IPS DF 19.7 (cell line): ENCODE measurements around the gene PCSK5.
A peak's percentile ranks its signal among the peaks of the same experiment; 100 is the strongest.
"Not testable (repeated sequence)": the region's sequence is repeated elsewhere in the genome, so short reads cannot be mapped to it uniquely, and the experiment has no call there.

Experiments
- DNase-seq: peaks from one replicate; pipeline ENCODE4 v3.0.0-alpha.2; 2013; ENCODE audit warnings: low read depth, low spot score

The PCSK5 gene

DNA sequence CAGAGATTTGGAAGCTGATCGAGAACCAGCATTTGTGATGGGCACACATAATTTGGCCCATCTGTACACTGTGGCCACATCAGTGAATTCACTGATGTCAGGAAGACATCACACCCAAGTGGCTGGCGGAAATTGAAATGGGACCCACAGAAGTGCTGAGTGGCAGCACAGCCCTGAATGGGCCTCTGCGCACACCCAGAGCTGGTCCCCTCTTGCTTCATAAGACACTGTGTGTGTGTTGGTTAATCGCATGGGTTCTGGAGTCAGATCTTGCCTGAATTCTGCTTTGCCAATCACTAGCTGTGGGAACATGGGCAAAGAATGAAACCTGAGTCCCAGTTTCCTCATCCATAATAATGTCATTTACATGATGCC, 72.2 kb downstream of the PCSK5 start:
- no peak for DNase-seq

DNA sequence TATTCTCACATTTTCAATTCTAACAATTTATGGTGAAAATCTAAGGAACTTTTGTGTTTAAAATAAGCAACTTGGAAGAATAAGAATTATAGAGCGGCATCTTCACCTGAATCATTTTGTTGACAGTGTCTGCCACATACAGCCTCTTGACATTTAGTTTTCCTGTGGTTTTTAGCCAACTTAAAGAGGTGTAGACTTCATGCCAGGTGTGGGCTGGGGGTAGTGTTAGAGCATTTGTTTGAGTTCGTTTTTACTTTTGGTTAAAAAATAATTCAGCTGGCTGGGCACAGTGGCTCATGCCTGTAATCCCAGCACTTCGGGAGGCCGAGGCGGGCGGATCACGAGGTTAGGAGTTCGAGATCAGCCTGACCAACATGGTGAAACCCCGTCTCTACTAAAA, 72.8 kb downstream of the PCSK5 start:
- not testable (repeated sequence) for DNase-seq

DNA sequence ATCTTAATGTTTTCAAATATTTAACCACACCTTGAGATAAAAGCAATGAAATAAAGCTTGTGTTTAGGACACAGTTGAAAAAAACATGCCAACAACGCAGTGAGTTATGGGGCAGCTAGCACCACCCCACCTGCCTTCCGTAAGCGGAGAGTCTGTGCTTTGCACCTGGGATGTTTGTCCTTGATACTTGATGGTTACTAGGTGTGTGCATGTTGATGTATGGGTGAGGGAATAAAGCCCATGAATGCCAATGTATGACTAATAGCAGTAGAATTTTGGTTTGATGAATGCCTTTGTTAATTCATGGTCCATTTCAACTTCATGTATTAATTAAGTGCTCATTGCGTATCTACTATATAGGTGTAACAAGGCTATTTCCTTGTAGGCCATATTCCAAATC, 74.0 kb downstream of the PCSK5 start:
- peak; percentile 7 for DNase-seq

DNA sequence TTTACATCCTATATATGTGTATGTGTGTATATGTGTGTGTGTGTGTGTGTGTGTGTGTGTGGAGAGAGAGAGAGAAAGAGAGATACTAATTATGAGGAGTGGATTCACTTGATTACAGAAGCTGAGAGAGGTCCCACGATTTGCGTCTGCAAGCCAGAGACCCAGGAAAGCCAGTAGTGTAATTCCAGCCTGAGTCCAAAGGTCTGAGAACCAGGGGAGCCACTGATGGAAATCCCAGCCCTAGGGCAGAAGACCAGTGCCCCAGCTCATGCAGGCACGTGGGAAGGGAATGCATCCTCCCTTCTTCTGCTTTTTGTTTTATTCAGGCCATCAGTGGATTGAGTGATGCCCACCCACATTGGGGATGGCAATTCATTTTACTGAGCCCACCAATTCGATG, 74.8 kb downstream of the PCSK5 start:
- DNase-seq, result no peak

DNA sequence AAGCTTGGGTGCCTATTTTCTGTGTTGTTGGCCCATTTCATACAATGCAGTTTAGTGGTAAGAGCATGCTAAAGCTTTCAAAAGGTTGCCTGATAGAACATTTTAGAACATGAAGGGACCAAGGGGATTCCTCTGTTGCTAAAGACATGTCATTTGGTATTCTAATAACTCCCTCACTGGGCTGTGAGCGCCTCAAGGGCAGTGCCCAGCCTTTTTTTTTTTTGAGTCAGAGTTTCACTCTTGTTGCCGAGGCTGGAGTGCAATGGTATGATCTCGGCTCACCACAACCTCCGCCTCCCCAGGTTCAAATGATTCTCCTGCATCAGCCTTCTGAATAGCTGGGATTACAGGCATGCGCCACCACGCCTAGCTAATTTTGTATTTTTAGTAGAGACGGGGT, 77.1 kb downstream of the PCSK5 start:
- no peak for DNase-seq

DNA sequence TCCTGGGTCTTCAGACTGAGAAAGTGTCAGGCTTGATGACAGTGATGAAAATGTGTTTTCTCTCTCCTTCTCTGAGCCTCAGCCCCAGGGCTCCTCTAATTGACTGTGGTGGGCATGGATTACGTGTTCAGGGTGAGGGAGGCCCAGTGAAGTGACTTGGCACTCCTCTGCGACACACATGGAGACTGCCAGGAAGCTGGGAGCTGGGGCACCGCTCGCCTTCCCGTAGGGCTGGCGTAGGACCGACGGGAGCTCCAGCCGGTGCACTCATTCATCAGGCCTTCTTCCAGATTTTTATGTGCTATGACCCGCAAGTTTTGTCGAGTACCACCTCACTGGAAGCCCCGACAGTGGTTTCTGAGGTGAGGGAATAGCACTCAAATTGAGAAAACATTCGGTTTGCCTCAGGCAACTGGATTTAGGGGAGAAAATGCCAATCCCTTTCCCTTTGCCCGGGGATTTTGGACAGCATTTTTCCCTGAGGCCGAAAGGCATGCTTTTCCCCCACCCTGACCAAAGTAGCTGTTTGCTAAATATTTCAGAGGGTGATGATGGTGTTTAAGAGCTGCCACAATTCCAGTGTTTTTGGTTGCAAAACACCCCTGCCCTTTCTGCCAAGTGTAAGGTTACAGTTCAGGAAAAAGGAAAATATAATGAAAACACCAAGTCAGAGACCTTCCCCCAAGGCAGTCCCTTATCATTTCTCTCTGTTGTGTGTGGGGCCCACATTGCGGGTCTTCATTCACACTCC, 83.7 kb downstream of the PCSK5 start:
- no peak for DNase-seq

DNA sequence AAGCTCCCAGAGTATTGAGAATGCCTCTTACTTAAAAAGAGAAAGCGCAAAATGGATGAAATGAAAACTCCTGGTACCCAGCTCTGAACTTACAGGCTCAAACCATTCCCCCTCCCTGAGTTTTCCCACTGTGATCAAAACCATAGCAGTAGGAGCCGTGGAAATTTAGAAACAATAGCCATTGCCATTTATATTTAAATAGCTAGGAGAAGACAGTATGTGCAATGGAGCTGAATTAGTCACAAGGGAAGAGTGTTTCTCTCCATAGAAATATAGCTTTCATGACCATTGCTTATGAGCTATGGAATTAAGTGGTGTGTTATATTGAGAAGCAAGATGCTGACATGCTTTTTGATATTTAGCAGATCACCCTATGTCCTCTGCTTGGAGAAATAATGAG, 84.6 kb downstream of the PCSK5 start:
- no peak for DNase-seq

DNA sequence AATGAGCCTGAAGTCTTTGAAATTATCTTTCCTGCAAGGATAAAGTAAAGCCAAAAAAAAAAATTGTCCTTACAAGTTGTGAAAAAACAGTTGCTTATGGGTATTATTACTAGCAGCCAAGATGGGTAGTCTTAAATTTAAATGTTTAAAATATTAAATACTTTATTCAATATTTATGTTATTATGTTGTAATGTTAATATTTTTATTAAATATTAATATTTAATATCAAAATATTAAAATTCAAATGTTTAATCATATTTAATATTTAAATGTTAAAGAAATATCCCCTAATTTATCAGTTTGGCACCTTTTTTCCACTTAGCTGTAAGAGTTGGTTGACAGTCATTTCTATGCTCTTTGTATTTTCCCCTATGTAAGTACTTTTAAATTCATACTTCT, 86.1 kb downstream of the PCSK5 start:
- no peak for DNase-seq

DNA sequence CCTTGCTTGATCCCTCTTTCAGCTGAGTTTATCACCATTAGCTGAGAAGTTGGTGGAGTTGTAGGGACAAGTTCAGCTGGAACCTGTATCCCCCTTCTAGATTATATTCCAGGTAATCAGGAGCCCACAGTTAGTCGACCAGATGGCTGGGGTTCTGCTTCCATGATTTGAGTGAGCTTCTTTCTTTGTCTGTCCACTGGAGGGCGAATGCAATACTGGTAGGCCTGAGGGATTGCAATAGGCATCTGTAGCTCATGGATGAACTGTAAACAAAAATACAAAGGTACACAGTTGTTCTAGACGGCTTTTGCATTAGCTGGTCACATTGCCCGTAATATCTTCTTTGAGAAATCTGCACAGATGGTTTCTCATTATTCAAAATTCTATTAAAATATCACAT, 88.9 kb downstream of the PCSK5 start:
- DNase-seq, result no peak

DNA sequence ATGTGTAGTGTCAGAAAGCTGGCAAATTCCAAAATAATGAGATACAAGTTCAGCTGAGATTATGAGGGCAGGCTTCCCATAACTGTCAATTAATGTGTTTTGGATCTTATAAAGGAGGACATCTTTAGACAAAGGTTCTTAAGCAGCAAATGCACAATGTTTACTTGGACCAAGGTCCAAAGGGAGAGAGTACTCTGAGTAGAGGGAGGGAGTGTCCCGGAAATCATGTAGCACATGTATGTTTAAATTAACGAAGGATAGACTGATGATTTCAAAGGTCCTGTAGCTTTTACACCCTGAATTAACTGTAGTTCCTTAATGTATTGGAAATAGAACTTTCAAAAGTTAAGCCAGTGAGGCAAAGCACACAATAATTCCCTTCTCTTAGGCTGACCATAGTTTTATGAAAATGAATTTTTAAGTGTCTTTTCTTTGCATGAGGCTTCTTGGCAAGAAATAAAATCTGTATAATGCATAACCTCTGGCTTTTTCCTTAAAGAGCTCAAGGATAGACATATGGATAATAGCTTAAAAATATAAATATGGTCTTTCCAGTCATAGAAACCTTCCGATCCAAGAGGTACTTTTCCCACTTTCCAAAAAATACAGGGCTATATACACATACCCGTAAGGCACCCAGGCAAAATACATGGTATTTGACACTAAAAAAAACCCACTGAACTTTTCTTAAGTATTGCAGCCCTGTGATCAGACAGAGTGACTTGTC, 93.0 kb downstream of the PCSK5 start:
- DNase-seq, result no peak

DNA sequence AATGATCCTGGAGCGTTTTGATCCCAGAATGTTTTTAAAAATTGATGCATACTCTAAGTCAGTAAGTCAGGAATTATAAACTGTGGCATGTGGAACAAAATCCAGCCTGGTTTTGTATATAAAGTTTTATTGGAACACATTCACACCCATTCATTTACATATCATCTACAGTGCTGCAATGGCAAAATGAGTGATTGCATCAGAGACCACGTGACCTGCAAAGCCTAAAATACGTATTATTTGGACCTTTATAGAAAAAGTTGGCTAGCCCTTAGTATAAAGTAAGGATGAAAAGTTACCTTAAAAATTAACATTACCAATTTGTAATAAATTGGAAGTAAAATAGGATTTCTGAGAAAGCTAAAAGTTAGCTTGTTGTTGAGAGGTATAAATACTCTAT, 95.0 kb downstream of the PCSK5 start:
- no peak for DNase-seq

DNA sequence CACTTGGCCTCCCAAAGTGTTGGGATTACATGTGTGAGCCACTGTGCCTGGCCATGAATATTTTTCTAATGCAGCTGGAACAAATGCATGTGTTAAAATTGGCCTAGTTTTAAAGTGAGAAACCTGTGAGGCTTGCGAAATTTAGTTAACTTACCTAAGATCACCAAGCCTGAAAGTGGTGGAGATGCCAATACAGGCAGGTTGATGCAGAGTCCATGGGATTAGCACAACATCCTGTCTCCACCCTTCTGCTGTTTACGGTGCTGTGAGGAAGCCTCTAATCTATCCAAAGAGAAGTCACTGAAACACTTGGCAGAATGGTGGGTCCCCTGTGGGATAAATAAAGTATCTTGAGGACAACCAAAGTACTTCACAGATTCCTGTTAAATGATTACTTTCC, 98.2 kb downstream of the PCSK5 start:
- no peak for DNase-seq

DNA sequence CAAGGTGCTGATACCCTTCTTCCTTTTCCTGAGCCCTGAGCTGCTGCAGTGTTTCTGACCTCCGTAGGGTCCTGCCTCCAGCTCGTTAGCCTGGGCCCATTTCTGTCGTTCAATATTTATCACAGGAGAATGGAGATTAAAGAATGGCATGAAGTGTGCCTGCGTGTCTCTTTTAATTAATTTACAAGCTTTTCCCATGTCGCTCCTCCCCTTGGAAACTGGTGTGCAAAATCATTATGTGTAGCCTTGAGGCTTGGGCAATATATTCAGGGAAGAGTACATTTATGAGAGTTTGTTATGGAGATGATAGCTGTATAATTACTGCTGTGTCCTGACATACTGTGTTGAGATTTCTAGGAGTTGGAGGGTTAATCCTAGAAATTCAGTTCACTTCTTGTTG, 99.7 kb downstream of the PCSK5 start:
- no peak for DNase-seq

DNA sequence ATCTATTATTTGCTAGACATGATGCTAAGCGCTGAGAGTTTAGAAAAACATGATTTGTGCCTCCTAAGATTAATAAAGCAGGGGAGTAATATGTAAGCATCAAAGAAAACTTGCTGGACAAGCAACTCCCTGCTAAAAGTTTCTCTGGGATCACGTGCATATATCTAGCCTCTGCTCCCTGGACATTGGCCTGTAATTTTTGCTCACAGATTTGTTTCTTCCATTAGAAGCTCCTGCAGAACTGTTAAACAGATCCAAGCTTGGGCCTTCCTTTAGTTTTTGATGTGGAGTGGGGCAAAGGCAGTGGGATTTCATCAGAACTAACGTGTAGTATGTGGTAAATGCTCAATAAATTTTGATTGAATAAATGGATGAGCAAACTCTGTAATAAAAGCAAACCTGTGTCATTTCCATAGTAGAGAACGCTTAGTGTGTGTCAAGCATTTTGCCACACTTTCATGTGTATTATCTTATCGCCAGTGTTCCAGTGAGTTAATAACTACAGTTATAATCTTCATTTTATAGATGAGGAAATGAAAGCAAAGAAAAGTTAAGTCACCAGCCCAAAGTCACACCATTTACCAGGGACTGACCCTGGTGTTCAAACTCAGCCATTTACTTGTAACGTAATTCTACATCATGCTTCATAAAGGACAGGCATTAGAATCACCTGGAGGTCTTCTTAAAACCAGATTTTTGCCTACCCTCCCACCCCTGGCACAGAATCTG, 100.3 kb downstream of the PCSK5 start:
- DNase-seq, result no peak

DNA sequence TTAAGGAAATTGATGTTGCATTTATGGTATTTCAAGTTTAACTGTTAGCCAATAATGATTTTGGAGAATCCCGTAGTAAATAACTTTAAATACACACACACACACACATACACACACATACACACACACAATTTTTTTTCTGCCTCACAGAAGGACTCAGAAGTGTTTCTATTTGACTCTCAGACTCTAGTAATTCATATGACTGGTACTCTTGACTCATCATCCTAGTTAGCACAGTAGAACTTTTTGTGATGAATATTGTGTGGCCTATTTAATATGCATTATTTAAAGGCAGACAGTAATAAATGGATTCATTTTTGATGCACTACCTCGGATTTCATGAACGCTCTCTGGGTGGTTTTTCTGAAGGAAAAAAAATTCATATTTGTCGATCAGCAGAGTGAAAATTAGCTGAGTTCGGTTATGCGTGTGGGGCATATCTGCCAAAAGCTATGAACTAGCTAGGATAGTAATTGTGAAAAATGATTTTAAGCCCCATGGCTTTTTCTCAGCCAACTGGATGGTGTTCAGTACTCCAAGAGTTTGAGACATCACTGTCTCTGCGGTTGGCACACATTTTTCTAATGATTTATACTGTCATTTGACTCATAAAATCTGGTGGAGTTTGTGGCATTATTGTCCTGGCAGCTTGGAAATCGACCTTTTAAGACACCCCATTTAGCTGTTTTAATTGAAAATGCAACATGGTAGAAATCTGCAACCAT, 102.2 kb downstream of the PCSK5 start:
- DNase-seq, result no peak

DNA sequence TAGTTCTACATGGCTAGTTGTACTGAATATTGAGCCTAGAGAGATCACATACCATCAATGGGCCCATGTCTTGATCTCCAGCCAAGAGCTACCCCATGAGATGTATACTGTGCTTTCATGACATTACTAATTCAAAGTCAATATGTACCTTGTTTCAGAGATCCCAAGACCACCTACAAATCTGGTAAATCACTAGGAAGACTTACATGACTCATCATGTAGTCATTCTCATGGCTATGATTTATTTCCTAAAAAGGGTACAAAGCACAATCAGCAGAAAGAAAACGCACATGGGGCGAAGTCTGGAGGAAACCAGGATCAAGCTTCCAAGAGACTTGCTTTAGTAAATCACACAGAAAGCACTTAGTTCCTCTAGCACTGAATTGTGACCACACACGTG, 103.0 kb downstream of the PCSK5 start:
- no peak for DNase-seq

DNA sequence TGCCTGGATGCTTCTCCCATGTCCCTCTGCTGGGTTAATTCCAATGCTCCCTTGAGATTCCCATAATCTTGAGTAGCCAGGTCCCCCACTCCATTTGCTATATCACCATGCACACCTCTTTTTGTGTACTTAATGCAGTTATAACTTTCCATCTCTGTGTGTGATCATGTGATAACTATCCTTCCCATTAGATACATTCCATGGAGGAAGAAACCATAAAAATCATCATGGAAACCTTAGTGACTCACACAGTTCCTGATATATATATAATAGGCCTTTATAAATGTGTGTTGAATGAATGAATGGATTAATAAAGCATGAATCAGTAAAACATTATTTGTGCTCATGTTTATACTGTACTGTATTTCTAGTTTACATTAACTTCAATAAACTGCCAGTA, 104.6 kb downstream of the PCSK5 start:
- DNase-seq, result no peak

DNA sequence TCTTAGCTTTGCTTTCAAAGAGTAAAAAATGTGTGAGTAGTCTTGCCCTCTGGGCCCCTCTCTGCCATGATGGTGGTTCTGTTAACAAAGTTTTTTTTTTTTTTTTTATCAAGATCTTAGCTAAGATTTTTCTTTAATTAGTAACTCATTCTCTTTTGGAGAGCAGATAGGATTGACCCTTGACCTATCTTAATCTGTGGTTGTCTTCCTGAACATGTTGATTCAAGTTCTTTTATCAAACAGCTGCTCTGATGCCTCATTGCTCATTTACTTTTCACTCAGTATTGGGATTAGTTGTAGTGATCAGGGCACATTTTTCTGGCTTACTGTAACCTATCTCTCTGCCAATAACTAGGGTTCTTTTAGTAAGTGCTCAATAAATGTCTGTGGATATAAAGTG, 106.3 kb downstream of the PCSK5 start:
- DNase-seq, result no peak

DNA sequence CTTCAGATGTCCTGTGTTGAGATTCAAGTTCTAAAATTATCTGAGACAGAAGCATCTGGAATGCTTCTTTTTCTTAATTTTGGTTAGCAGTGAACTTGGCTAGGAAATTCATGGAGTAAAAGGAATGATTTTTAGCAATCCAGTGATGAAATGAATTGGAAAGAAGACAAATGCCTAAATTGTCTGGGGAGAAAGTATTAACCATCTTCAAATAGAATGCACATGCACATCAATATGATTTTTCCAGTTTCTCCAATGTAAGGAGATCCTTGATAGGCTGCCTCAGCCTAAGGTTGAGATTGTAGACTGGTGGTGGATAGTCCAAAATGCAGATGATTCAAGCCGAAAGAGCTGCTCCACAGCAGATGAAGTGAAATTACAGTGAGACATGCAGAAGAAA, 106.7 kb downstream of the PCSK5 start:
- DNase-seq, result no peak

DNA sequence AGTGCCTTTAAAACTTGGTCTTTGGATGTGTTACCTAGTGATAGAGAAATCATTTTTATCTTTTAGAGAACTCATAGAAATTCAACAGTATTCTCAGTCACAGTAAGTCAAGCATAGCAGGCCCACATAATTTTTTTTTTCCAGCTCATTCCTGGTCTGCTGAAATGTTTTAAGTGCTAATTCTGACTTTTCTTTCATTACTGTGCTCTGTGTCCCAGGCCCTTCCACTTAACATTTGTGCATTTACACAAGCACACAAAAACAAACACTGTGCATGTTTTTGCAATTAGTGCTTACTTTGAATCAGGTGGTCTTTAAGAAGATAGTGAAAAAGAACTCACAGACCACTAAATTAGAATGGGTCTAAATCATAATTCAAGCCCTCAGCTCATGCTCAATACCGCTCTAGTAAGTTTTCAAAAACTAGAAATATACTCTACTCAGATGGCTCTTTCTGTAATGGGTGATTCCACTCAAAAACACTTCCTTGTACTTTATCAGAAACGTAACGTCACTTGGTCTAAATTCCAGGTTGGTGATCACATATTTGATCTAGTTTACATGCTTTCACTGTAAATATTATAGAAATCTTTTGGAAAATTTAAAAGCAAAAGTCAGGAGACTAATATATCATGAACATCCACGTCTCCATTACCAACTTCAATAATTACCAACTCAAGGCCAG, 107.8 kb downstream of the PCSK5 start:
- DNase-seq, result no peak

DNA sequence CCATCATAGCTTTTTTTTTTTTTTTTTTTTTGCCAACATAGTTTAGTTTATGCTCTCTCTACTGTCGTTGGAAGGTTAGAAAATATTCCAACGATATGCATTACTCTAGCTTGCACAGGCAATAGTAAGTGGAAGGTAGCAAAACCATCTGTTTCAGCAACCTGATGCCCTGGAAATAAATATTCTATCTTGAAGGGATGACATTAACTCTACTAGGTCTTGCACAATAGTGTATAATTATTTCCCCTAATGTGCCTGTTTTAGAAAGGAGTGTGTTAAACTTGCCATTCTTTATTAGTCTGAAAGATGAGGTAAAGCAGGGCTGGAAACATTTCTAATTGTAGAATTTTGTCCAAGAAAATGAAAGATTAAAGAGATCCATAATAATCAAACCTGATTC, 111.0 kb downstream of the PCSK5 start:
- DNase-seq, result no peak

DNA sequence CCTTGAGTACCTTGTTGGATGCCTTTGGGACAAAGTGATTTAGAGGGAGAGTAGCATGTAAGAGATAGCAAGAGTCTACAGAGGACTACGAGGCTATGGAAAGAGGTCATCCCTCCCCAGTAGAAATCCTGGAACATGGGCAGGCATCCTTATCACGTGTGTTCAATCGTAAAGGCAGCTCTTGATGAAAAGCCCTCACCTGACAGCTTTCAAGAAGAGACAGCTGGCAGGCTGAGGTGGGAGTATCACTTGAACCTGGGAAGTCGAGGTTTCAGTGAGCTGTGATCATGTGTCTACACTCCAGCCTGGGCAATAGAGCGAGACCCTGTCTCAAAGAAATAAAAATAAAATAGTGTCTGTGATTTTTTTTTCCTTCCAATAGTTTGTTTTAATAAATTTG, 112.6 kb downstream of the PCSK5 start:
- no peak for DNase-seq
